ENCODE data around the gene INPP5A. TPM values are rescaled to one million over a fixed set of nuclear protein-coding genes. Genes with fewer than 3 reads are reported as not detected.

The INPP5A gene
- total RNA-seq, 2 experiments from 2014 or later = 9.1 to 9.9 TPM

DNA sequence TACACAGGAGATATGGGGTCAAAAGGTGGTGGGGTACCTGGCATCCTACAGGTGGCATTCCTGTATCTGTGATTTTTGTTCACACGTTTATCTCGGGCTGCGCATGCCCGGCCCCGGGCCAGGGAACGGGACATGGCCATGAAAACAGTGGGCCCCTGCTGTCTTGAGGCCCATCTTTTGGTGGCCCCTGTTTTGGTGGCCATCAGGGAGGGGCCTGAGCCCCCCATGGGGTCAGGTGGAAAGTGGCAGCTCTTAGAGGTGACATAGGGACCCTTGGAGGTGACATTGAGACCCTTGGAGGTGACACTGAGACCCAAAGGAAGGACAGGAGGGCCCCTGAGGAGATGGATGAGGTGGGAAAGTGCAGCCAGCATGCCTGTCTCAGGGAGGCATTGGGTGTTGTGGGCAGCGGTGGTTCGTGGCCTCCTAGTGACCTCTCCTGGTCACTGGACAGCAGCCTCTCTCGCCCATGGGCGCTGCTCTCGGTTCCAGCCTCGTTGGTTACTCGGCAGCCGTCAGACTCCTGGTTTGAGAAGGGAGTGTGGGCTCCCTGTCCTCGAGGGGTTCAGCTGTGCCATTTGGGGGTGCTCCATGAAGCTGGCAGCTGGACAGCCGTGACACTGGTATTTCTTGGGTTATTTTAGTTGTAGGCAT is 39.9 kb downstream of the INPP5A start:
- no peak for DNase-seq
- CTCF ChIA-PET = no interaction called here
- Mint-ChIP-seq H3K36me3 (ENCODE audit: low read depth) (no peaks in the 10 kb centered on the region), H3K4me3 (no peak overlapping the region), H3K27ac (no peak overlapping the region), H3K27me3 (peaks cover 5% of the 10 kb centered on the region), H3K9me3 (no peaks in the 10 kb centered on the region), H3K4me1 (peaks cover 13% of the 10 kb centered on the region)
- POLR2A ChIA-PET = no interaction called here

DNA sequence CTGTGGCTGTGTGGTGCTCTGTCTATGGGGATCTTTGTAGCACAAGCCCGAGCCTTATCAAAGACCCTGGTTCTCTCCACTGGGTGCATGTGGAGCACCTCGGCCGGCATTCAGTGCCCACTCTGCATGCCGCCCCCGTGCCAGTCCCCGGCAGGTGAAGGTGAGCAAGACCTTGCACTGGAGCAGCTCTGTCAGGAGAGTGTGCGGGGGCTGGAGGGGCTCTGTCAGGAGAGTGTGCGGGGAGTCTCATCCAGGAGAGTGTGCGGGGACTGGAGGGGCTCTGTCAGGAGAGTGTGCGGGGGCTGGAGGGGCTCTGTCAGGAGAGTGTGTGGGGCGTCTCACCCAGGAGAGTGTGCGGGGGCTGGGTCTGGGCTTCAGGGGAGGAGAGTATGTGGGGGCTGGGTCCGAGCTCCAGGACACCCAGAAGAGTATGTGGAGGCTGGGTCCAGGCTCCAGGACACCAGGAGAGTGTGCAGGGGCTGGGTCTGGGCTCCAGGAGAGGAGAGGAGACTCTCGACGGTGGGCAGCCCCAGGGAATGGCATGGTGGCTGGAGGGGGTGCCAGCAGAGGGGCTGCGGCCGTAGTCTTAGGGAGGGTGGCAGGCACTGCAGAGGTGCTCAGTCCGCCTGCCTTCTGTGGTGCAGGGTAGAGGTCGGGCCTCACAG is 40.8 kb downstream of the INPP5A start:
- ChIA-PET POLR2A (no interaction called here), CTCF (interaction anchor here (1.0 kb wide), 1 partner anchor 29 kb away, joined by 3 read pairs; no protein-coding TSS in a partner anchor)
- Mint-ChIP-seq H3K27me3 (peaks cover 5% of the 10 kb centered on the region), H3K4me1 (peaks cover 13% of the 10 kb centered on the region), H3K27ac (peak overlapping the region; percentile 31), H3K4me3 (no peak overlapping the region), H3K36me3 (ENCODE audit: low read depth) (no peaks in the 10 kb centered on the region), H3K9me3 (no peaks in the 10 kb centered on the region)
- DNase-seq = no peak

DNA sequence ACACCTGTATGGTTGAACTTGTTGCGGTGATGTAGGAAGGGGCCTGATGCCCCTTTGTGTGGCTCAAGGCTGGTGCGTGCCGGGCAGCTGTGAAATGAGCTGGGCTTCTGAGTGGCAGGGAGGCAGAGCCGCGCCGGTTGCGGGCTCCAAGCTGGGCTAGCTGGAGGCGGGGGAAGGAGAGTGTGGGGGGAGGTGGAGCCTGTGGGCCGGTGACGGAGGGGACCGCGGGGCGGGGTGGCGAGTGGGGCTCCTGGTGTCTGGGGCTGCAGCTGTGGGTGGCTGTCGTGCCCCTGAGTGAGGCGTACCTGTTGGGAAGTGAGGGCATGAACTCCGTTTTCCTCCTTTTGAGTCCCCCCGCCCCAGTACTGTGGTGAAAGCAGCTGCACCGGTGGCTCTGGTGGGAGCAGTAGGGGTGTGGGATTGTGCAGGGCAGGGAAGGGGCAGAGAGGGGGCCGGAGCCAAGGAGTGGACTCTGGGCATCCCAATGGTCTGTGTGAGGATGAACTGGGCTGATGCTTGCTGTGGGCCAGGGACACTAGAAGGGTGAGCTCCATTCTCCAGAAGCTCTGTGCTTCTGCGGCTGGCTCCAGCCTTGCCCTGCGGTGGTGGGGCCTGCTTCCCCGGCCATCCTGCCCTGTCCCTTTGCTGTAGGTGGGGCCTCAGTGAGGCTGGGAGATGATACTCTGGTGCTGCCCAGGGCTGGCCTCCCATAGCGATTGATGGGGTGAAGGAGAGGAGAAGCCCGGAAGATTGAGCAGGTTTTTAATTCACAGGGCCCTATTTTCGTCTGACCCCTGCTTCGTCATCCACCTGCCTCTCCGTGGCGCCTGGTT is 41.7 kb downstream of the INPP5A start:
- ChIA-PET CTCF (interaction anchor here (0.5 to 1.0 kb wide), 2 partner anchors 18 to 28 kb away, joined by 3 read pairs; no protein-coding TSS in a partner anchor), POLR2A (no interaction called here)
- H3K9me3 Mint-ChIP-seq = no peaks in the 10 kb centered on the region
- no peaks in the 10 kb centered on the region for H3K36me3 Mint-ChIP-seq (ENCODE audit: low read depth)
- no peak overlapping the region for H3K27ac Mint-ChIP-seq
- H3K4me1 Mint-ChIP-seq = peaks cover 13% of the 10 kb centered on the region
- no peak overlapping the region for H3K4me3 Mint-ChIP-seq
- H3K27me3 Mint-ChIP-seq = peaks cover 5% of the 10 kb centered on the region
- no peak for DNase-seq

DNA sequence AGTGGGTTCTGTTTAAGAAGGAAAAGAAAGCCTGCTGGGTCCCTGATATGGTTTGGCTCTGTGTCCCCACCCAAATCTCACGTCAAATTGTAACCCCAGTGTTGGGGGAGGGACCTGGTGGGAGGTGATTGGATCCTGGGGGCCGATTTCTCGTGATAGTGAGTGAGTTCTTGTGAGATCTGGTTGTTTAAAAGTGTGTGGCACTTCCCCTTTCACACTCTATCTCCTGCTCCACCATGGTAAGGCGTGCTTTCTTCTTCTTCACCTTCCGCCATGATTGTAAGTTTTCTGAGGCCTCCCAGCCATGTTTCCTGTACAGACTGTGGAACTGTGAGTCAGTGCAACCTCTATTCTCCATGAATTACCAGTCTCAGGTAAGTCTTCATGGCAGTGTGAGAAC is 42.6 kb downstream of the INPP5A start:
- peak overlapping the region; percentile 38 for H3K27ac Mint-ChIP-seq
- H3K9me3 Mint-ChIP-seq = no peaks in the 10 kb centered on the region
- ChIA-PET POLR2A (no interaction called here), CTCF (interaction anchor here (0.5 to 1.1 kb wide), 2 partner anchors 13 to 17 kb away, joined by 3 read pairs; no protein-coding TSS in a partner anchor)
- peaks cover 9% of the 10 kb centered on the region for H3K4me1 Mint-ChIP-seq
- H3K27me3 Mint-ChIP-seq = peaks cover 5% of the 10 kb centered on the region
- H3K4me3 Mint-ChIP-seq = no peak overlapping the region
- DNase-seq = no peak
- no peaks in the 10 kb centered on the region for H3K36me3 Mint-ChIP-seq (ENCODE audit: low read depth)

DNA sequence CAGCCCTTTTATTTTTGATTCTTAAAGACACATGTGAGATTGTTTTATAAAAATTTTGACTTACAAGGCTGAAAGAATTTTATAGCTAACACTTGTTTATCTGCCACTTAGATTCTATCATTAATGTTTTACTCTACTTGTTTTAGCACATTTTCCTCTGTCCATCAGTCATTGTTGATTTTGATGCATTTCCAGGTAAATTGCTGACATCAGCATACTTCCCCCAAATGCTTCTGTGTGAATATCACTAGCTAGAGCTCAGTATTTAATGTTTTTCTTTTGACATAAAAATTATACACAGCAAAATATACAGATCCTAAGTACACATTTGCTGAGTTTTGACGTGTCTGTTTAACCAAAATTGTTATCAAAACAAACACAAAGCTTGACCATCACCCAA is 43.0 kb downstream of the INPP5A start:
- Mint-ChIP-seq H3K4me3 (no peak overlapping the region), H3K4me1 (peaks cover 4% of the 10 kb centered on the region), H3K27me3 (peaks cover 5% of the 10 kb centered on the region), H3K36me3 (ENCODE audit: low read depth) (no peaks in the 10 kb centered on the region), H3K27ac (no peak overlapping the region), H3K9me3 (no peaks in the 10 kb centered on the region)
- CTCF ChIA-PET = interaction anchor here (1.1 kb wide), 1 partner anchor 13 kb away, joined by 3 read pairs; no protein-coding TSS in a partner anchor
- no peak for DNase-seq
- POLR2A ChIA-PET = no interaction called here

DNA sequence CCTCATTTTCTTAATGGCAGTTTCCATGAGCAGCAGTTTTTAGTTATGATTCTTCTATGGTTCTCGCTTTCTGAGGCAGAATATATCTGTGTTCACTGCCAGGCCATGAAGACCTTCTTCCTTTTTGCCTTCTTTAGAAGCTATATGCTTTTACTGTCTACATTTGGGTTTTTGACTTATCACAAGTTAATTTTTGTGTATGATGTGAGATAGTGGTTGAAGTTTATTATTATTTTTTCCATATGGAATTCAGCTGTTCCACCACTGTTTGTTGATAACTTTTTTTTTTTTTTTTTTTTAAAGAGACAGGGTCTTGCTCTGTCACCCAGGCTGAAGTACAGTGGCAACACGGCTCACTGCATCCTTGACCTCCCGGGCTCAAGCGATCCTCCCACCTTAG is 44.5 kb downstream of the INPP5A start:
- Mint-ChIP-seq H3K27ac (no peak overlapping the region), H3K9me3 (no peaks in the 10 kb centered on the region), H3K4me1 (peaks cover 2% of the 10 kb centered on the region), H3K27me3 (peaks cover 5% of the 10 kb centered on the region), H3K36me3 (ENCODE audit: low read depth) (peaks cover 3% of the 10 kb centered on the region), H3K4me3 (no peak overlapping the region)
- ChIA-PET POLR2A (no interaction called here), CTCF (interaction anchor here (0.6 to 1.2 kb wide), 2 partner anchors 35 to 72 kb away, joined by 3 read pairs; no protein-coding TSS in a partner anchor)
- DNase-seq = no peak

DNA sequence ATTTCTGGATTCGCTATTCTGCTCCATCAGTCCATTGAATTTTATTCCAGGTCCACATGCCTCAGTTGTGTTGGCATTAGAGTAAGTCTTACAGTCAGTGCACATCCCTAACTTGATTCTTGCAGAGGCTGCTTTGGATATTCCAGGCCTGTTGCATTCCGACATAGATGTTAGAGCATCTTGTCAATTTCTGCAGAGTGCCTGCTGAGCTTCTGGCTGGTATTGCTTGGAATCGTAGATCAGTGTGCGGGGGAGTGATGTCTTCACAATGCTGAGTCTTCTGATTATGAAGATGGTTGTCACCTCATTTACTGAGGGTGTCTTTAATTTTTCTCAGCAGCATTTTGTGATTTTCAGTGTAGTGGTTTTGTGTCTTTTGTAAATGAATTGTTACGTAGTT is 45.2 kb downstream of the INPP5A start:
- no peak overlapping the region for H3K27ac Mint-ChIP-seq
- peaks cover 5% of the 10 kb centered on the region for H3K27me3 Mint-ChIP-seq
- H3K9me3 Mint-ChIP-seq = no peaks in the 10 kb centered on the region
- H3K36me3 Mint-ChIP-seq (ENCODE audit: low read depth) = peaks cover 4% of the 10 kb centered on the region
- peaks cover 4% of the 10 kb centered on the region for H3K4me1 Mint-ChIP-seq
- ChIA-PET CTCF (no interaction called here), POLR2A (no interaction called here)
- no peak for DNase-seq
- H3K4me3 Mint-ChIP-seq = no peak overlapping the region

DNA sequence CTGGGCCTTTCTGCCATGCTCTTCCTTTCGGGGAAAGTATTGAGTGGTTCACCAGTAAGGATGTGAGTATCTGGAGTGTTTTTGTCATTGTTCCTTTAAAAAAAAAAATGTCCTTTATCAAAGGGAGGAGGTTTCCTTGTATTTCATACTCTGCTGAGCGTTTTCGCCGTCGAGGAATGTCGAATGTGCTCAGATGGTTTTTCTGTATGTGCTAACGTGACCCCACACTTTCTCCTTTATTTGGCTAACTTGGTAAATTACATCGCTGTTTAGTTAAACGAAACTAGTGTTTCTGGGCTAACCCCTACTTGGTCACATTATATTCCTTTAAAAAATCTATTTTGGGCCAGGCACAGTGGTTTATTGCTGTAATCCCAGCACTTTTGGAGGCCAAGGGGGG is 45.9 kb downstream of the INPP5A start:
- Mint-ChIP-seq H3K27me3 (peaks cover 3% of the 10 kb centered on the region), H3K4me3 (no peak overlapping the region), H3K9me3 (no peaks in the 10 kb centered on the region), H3K4me1 (peaks cover 10% of the 10 kb centered on the region), H3K27ac (no peak overlapping the region), H3K36me3 (ENCODE audit: low read depth) (peaks cover 4% of the 10 kb centered on the region)
- POLR2A ChIA-PET = no interaction called here
- CTCF ChIA-PET = no interaction called here
- DNase-seq = no peak

DNA sequence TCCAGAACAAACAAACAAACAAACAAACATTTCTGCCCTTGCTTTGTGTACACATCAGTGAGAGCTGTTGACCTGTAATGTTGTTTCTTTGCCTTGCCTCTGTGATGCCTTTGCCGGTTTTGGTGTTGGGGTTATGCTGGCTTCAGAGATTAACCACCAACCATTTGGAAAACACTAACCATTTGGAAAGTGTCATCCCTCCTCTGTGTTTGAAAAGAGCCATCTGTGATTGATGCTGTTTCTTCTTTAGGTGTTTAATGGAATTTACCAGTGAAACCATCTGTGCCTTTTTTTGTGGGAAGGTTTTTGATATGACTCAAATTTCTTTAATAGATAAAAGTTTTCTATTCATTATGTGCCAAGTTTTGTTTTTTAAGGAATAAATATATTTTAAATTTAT is 46.5 kb downstream of the INPP5A start:
- ChIA-PET POLR2A (no interaction called here), CTCF (no interaction called here)
- peaks cover 7% of the 10 kb centered on the region for H3K36me3 Mint-ChIP-seq (ENCODE audit: low read depth)
- peaks cover 17% of the 10 kb centered on the region for H3K4me1 Mint-ChIP-seq
- no peak overlapping the region for H3K27ac Mint-ChIP-seq
- H3K4me3 Mint-ChIP-seq = no peak overlapping the region
- no peak for DNase-seq
- H3K9me3 Mint-ChIP-seq = no peaks in the 10 kb centered on the region
- peaks cover 3% of the 10 kb centered on the region for H3K27me3 Mint-ChIP-seq

DNA sequence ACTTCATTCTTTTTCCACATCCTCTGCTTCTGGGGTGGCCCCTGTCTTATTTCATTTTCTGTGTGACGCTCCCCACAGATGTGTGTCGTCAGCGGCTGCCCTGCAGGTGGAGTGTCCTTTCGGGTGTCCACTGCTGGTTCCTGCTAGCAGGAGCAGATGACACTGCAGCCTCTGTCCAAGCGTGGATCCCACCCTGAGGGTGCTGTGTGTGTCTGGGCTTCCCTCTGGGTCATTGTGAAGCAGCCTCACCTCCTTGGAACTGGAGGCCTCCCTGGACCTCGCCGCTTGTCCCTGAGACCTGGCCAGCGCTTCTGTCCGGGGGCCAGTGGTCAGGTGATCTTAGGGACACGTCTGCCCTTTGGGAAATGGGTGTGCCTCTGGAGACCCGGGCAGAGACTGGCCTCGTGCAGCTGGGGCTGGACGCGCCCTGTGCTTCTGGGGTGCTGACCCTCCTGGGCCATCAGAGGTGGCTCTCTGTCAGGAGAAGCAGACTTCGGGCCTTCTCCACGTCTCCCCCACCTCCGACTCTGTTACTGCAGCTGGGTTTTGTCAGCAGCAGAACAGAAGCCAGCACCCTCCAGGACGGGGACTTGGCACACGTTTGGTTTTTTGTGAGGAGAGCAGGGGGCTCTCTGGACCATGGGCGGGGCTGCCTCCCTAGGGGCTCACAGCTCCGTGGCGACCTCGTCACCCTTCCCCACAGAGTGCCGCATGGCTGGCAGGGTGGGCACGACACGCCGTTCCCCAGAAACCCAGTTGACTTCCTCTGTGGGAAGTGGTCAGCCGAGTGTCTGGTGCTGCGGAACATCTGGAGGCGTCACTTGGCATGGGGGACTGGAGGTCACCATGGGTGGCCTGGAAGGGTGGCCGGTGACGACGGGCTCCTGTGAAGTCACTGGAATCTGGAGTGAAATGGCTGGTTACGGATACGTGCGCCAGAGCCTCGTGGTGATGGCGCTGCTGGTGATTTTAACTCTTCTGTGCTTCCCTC is 48.4 kb downstream of the INPP5A start:
- ChIA-PET POLR2A (no interaction called here), CTCF (no interaction called here)
- H3K27me3 Mint-ChIP-seq = no peaks in the 10 kb centered on the region
- H3K4me3 Mint-ChIP-seq = no peak overlapping the region
- no peak overlapping the region for H3K27ac Mint-ChIP-seq
- peaks cover 7% of the 10 kb centered on the region for H3K36me3 Mint-ChIP-seq (ENCODE audit: low read depth)
- DNase-seq = no peak
- no peaks in the 10 kb centered on the region for H3K9me3 Mint-ChIP-seq
- peaks cover 25% of the 10 kb centered on the region for H3K4me1 Mint-ChIP-seq

DNA sequence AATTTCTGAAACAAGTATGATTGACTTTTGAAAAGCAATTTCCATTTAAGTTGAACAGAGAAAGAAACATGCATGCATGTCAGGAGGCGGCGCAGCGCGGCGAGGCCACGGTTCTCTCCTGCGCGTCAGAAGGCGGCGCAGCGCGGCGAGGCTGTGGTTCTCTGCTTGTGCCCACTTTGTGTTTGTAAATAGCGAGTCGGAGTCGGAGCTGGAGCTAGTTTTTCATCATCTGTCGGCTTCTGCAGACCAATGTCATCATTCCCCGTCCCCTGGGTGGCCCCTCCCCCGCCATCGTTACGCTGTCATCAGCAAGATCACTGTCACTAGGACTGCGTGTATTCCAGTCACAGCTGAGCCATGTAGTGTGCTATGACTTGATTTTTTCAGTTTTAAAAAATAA is 49.2 kb downstream of the INPP5A start:
- Mint-ChIP-seq H3K9me3 (no peaks in the 10 kb centered on the region), H3K4me1 (peaks cover 29% of the 10 kb centered on the region), H3K27me3 (no peaks in the 10 kb centered on the region), H3K36me3 (ENCODE audit: low read depth) (peaks cover 7% of the 10 kb centered on the region), H3K27ac (no peak overlapping the region), H3K4me3 (no peak overlapping the region)
- POLR2A ChIA-PET = no interaction called here
- CTCF ChIA-PET = interaction anchor here (0.6 kb wide), 1 partner anchor 49 kb away, joined by 3 read pairs; no protein-coding TSS in a partner anchor
- DNase-seq = no peak

DNA sequence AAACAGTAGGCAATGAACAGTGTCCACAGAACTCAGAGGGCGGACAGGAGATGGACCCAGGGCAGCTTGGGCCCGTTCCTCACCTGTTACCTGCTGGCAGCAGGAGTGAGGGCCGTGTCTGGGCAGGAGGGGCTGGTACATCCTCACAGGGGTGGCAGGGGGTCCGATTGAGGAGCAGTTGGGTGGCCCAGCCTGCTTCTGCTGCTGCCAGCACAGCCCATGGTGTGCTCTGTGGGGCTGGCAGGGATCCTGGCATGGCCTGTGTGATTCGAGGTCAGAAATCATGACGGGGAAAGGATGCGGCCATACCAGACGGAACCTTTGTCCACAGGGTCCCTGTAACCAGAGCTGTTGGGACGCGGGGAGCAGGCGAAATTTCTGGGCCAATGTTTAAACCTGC is 49.6 kb downstream of the INPP5A start:
- CTCF ChIA-PET = interaction anchor here (0.6 to 1.2 kb wide), 2 partner anchors 28 to 49 kb away, joined by 3 read pairs; no protein-coding TSS in a partner anchor
- Mint-ChIP-seq H3K9me3 (peaks cover 4% of the 10 kb centered on the region), H3K36me3 (ENCODE audit: low read depth) (peaks cover 7% of the 10 kb centered on the region), H3K4me1 (peaks cover 31% of the 10 kb centered on the region), H3K4me3 (no peak overlapping the region), H3K27me3 (no peaks in the 10 kb centered on the region), H3K27ac (no peak overlapping the region)
- no peak for DNase-seq
- POLR2A ChIA-PET = no interaction called here

All from activated CD4-positive, alpha-beta T cell treated with anti-CD3 and anti-CD28 coated beads, Interleukin-2, amount 10 ng/mL, durations not matched to agents 7 days and 5 days (primary cell).